ENCODE measurements around the gene PFKM. TPM values are rescaled to one million over a fixed set of nuclear protein-coding genes. Genes with fewer than 3 reads are reported as not detected.

The PFKM gene
- total and polyA plus RNA-seq, 2 donors from 2014 or later: 67.7 to 69.6 TPM

DNA sequence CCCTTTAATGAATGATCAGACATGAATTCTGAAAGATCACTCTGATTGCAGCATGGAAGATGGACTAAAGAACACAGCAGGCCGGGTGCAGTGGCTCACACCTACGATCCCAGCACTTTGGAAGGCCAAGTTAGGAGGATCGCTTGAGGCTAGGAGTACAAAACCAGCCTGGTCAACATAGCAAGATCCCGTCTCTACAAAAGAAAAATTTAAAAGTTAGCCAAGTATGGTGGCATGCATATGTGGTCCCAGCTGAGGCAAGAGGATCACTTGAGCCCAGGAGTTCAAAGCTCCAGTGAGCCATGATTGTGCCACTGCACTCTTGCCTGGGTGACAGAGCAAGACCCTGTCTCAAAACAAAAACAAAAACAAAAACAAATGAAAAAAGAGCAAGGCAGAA is 48.4 kb upstream of the PFKM start:
- Histone ChIP-seq H3K4me3 (ENCODE audit: low read length in 3 of 3) (no peak overlapping the region), H3K36me3 (ENCODE audit: control insufficient read depth in 2 of 3, insufficient read depth in 3 of 3, low read length in 3 of 3) (peaks cover 13 to 29% (median 17%) of the 10 kb centered on the region in 3 donors), H3K27ac (ENCODE audit: low read depth in 2 of 2, low read length in 2 of 2) (no peak overlapping the region), H3K9me3 (ENCODE audit: control insufficient read depth in 2 of 3, insufficient read depth in 1 of 3, low read length in 3 of 3) (no peaks in the 10 kb centered on the region), H3K4me1 (ENCODE audit: control insufficient read depth in 2 of 3, insufficient read depth in 2 of 3, low read depth in 1 of 3, low read length in 3 of 3) (no peaks in the 10 kb centered on the region), H3K9ac (ENCODE audit: low read length in 3 of 3) (no peak overlapping the region), H3K27me3 (ENCODE audit: control insufficient read depth, insufficient read depth, low read length) (no peaks in the 10 kb centered on the region)
- TF ChIP-seq CTCF (IDR thresholded peaks at IDR 0.05; ENCODE audit: borderline replicate concordance, extremely low read depth, insufficient read depth): no peak
- FAIRE-seq: no peak
- intact Hi-C loops (cut with DNase I): no loop called here
- no peak for DNase-seq

GRCh38 chr12:48071808-48072207 is 47.4 kb upstream of the PFKM start:
- Histone ChIP-seq H3K4me1 (ENCODE audit: control insufficient read depth in 2 of 3, insufficient read depth in 2 of 3, low read depth in 1 of 3, low read length in 3 of 3) (no peaks in the 10 kb centered on the region), H3K27ac (ENCODE audit: low read depth in 2 of 2, low read length in 2 of 2) (no peak overlapping the region), H3K9ac (ENCODE audit: low read length in 3 of 3) (no peak overlapping the region), H3K9me3 (ENCODE audit: control insufficient read depth in 2 of 3, insufficient read depth in 1 of 3, low read length in 3 of 3) (no peaks in the 10 kb centered on the region), H3K27me3 (ENCODE audit: control insufficient read depth, insufficient read depth, low read length) (no peaks in the 10 kb centered on the region), H3K36me3 (ENCODE audit: control insufficient read depth in 2 of 3, insufficient read depth in 3 of 3, low read length in 3 of 3) (peaks cover 13 to 29% (median 17%) of the 10 kb centered on the region in 3 donors), H3K4me3 (ENCODE audit: low read length in 3 of 3) (no peak overlapping the region)
- no peak for FAIRE-seq
- TF ChIP-seq CTCF (IDR thresholded peaks at IDR 0.05; ENCODE audit: borderline replicate concordance, extremely low read depth, insufficient read depth): no peak
- peak in 1 of 5 donors; percentile 9 for DNase-seq
- intact Hi-C loops (cut with DNase I): no loop called here

DNA sequence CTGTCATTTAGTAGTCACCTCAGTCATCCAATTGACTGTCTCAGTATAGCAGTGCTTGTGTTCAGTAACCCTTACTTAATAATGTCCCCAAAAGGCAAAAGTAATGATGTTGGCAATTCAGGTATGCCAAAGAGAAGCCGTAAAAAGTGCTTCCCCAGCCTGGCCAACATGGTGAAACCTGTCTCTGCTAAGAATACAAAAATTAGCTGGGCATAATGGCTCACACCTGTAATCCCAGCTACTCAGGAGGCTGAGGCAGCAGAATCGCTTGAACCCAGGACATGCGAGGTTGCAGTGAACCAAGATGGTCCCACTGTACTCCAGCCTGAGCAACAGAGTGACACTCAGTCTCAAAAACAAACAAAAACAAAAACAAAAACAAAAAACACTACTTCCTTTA is 46.9 kb upstream of the PFKM start:
- Histone ChIP-seq H3K9ac (ENCODE audit: low read length in 3 of 3) (no peak overlapping the region), H3K4me3 (ENCODE audit: low read length in 3 of 3) (no peak overlapping the region), H3K36me3 (ENCODE audit: control insufficient read depth in 2 of 3, insufficient read depth in 3 of 3, low read length in 3 of 3) (peaks cover 13 to 29% (median 17%) of the 10 kb centered on the region in 3 donors), H3K27me3 (ENCODE audit: control insufficient read depth, insufficient read depth, low read length) (no peaks in the 10 kb centered on the region), H3K4me1 (ENCODE audit: control insufficient read depth in 2 of 3, insufficient read depth in 2 of 3, low read depth in 1 of 3, low read length in 3 of 3) (no peaks in the 10 kb centered on the region), H3K27ac (ENCODE audit: low read depth in 2 of 2, low read length in 2 of 2) (no peak overlapping the region), H3K9me3 (ENCODE audit: control insufficient read depth in 2 of 3, insufficient read depth in 1 of 3, low read length in 3 of 3) (no peaks in the 10 kb centered on the region)
- intact Hi-C loops (cut with DNase I): no loop called here
- FAIRE-seq (no peak), DNase-seq (no peak)
- TF ChIP-seq CTCF (IDR thresholded peaks at IDR 0.05; ENCODE audit: borderline replicate concordance, extremely low read depth, insufficient read depth): no peak

DNA sequence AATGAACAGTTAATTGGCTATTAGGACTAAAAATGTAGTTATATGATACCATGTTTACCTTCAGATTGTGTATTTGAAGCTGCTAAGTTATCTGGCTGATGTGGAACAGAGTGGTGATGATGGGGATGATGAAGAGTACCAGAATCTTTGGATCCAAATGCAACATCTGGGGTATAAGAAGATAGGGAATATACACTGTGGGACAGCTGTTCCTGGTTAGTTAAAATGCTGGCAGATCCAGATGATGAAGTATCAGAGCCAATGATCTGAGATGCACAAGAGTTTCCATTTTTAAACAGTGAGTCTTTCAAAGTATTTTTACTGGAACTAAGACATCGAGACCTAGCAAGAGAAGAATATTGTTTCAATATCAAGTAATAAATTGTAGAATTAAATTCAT is 44.9 kb upstream of the PFKM start:
- DNase-seq (no peak), FAIRE-seq (no peak)
- H3K9me3 ChIP-seq (ENCODE audit: control insufficient read depth in 2 of 3, insufficient read depth in 1 of 3, low read length in 3 of 3): no peaks in the 10 kb centered on the region
- peaks cover 10 to 29% (median 14%) of the 10 kb centered on the region in 3 donors for H3K36me3 ChIP-seq (ENCODE audit: control insufficient read depth in 2 of 3, insufficient read depth in 3 of 3, low read length in 3 of 3)
- H3K4me3 ChIP-seq (ENCODE audit: low read length in 3 of 3): no peak overlapping the region
- H3K4me1 ChIP-seq (ENCODE audit: control insufficient read depth in 2 of 3, insufficient read depth in 2 of 3, low read depth in 1 of 3, low read length in 3 of 3): no peaks in the 10 kb centered on the region
- TF ChIP-seq CTCF (IDR thresholded peaks at IDR 0.05; ENCODE audit: borderline replicate concordance, extremely low read depth, insufficient read depth): no peak
- no peak overlapping the region for H3K27ac ChIP-seq (ENCODE audit: low read depth in 2 of 2, low read length in 2 of 2)
- H3K27me3 ChIP-seq (ENCODE audit: control insufficient read depth, insufficient read depth, low read length): no peaks in the 10 kb centered on the region
- intact Hi-C loops (cut with DNase I): no loop called here
- H3K9ac ChIP-seq (ENCODE audit: low read length in 3 of 3): no peak overlapping the region

Data from kidney (tissue), 14 donors.